Measurements from ENCODE around the gene CCNF. TPM values are rescaled to one million over a fixed set of nuclear protein-coding genes. Genes with fewer than 3 reads are reported as not detected.

The CCNF gene
- total and polyA plus RNA-seq, 2 of the 8 experiments (the other 6 are each of a cell fraction or from before 2014, with no cell fraction given), result 15.4 to 54.3 TPM

GRCh38 chr16:2497695-2498484 lies 68.6 kb downstream of the CCNF start (continued):
- TF ChIP-seq CHD7 (IDR thresholded peaks at IDR 0.05; ENCODE audit: insufficient replicate concordance, low read length) (no peak), PHF8 (conservative IDR thresholded peaks at IDR 0.05; ENCODE audit: low read depth, low read length) (no peak), SIRT6 (IDR thresholded peaks at IDR 0.05; ENCODE audit: low read length) (no peak), EZH2 (IDR thresholded peaks at IDR 0.05; ENCODE audit: low read depth, low read length, severe bottlenecking) (no peak), YY1 (IDR thresholded peaks at IDR 0.05; ENCODE audit: low read depth, low read length) (no peak), TBP (IDR thresholded peaks at IDR 0.05; ENCODE audit: low read depth, low read length) (no peak), SP1 (IDR thresholded peaks at IDR 0.05; ENCODE audit: low read depth, low read length) (no peak), CBX8 (IDR thresholded peaks at IDR 0.05; ENCODE audit: borderline replicate concordance, low read depth, low read length) (no peak), NANOG (IDR thresholded peaks at IDR 0.05; ENCODE audit: insufficient read depth, low read depth, low read length, poor library complexity, severe bottlenecking) (no peak), JUN (IDR thresholded peaks at IDR 0.05; ENCODE audit: low read depth, low read length) (no peak)
